ENCODE data around the gene AUTS2.

GRCh38 chr7:70116867-70117266 is 518.6 kb downstream of the AUTS2 start:
- no peak for TF ChIP-seq POLR2A (IDR thresholded peaks at IDR 0.05; ENCODE audit: low read depth, low read length)
- TF ChIP-seq POLR2AphosphoS5 (IDR thresholded peaks at IDR 0.05; ENCODE audit: low read depth, low read length), result no peak
- TF ChIP-seq TAF1 (IDR thresholded peaks at IDR 0.05; ENCODE audit: borderline replicate concordance, low read depth, low read length), result no peak
